Stimulated activated CD4-positive, alpha-beta T cell treated with anti-CD3 and anti-CD28 coated beads, Interleukin-1b, Interleukin-23, amount 100 ng/mL, for 48 hours (primary cell): Measurements from ENCODE around the gene TNFAIP1.

Experiments
- DNase-seq: peaks from one replicate; pipeline ENCODE4 v3.0.0-alpha.2; 2020

Gene TNFAIP1

GRCh38 chr17:28346746-28347246 lies 11.2 kb downstream of the TNFAIP1 start:
- DNase-seq: no peak

- no peak for DNase-seq
Observed at GRCh38 chr17:28347261-28347891, 11.8 kb downstream of the TNFAIP1 start.

GRCh38 chr17:28348979-28349378 lies 13.4 kb downstream of the TNFAIP1 start:
- no peak for DNase-seq

- no peak for DNase-seq
Observed at GRCh38 chr17:28350271-28350670, 14.7 kb downstream of the TNFAIP1 start.

GRCh38 chr17:28357061-28357900 lies 21.7 kb downstream of the TNFAIP1 start, which contains the start of gene POLDIP2:
TSS of gene POLDIP2 (minus strand) at chr17:28357527. CDS start at chr17:28357448, 79 bp downstream.
- DNase-seq: peak; percentile 96

GRCh38 chr17:28357901-28358197 lies 22.3 kb downstream of the TNFAIP1 start:
- DNase-seq: no peak

- no peak for DNase-seq
Observed at GRCh38 chr17:28363186-28363585, 27.6 kb downstream of the TNFAIP1 start.

GRCh38 chr17:28363776-28364650 lies 28.5 kb downstream of the TNFAIP1 start:
- DNase-seq: no peak

GRCh38 chr17:28364665-28365363 lies 29.3 kb downstream of the TNFAIP1 start, which contains the start of gene SEBOX:
TSS of gene SEBOX (minus strand) at chr17:28365199. CDS start at chr17:28365151, 48 bp downstream.
- no peak for DNase-seq

- DNase-seq: no peak
Observed at GRCh38 chr17:28365487-28365886, 29.9 kb downstream of the TNFAIP1 start.

GRCh38 chr17:28366605-28367004 lies 31.0 kb downstream of the TNFAIP1 start:
- no peak for DNase-seq

GRCh38 chr17:28367641-28368305 lies 32.2 kb downstream of the TNFAIP1 start:
- no peak for DNase-seq

GRCh38 chr17:28368306-28368831 lies 32.8 kb downstream of the TNFAIP1 start:
- no peak for DNase-seq

GRCh38 chr17:28368915-28369683 lies 33.5 kb downstream of the TNFAIP1 start:
- no peak for DNase-seq

- no peak for DNase-seq
Observed at GRCh38 chr17:28369684-28370034, 34.1 kb downstream of the TNFAIP1 start.

- no peak for DNase-seq
Observed at GRCh38 chr17:28370035-28370743, 34.6 kb downstream of the TNFAIP1 start, which contains the start of gene VTN. TSS of gene VTN (minus strand) at chr17:28370307. CDS start at chr17:28370203, 104 bp downstream.

GRCh38 chr17:28370744-28371103 lies 35.2 kb downstream of the TNFAIP1 start:
- DNase-seq: no peak

- DNase-seq: peak; percentile 89
Observed at GRCh38 chr17:28371245-28372202, 36.0 kb downstream of the TNFAIP1 start, which contains the start of gene SARM1. TSS of gene SARM1 (plus strand) at chr17:28371694. CDS start at chr17:28372033, 339 bp downstream.
